ENCODE measurements around the gene PROCA1.
"Not testable (repeated sequence)": the region's sequence is repeated elsewhere in the genome, so short reads cannot be mapped to it uniquely, and the experiment has no call there.

Gene PROCA1

DNA sequence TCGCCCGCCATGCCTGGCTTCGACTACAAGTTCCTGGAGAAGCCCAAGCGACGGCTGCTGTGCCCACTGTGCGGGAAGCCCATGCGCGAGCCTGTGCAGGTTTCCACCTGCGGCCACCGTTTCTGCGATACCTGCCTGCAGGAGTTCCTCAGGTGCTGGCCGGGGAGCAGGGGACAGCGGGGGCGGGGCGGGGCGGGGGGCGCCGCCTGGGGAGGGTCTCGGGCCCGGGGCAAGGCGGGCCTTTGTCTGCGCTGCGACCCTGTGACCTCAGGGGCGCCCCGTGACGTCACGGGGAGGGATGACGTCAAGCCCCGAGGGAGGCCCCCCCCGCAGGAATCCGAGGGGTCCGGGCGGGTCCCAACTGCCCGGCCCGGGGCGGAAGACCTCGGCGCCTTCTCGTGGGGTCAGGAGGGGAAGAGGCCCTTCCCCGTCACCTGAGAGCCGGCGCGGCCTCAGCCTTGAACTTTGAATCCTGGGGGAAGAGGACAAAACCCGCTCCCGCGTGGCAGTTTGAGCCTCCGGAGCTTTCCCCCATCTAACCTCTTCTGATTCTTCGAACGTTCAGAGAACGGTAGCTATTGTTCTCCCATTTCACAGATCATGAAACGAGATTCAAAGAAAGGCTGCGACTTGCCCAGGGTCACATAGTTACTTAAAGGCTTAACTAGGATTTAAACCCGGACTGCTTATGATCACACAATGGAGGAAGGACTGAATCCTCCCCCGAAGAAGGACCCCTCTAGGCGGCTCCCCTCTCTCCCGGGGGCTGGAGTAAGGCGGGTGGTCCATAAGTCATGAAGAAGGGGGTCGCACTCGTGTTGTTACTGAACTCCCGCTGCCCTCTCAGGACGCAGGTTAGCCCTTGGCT lies 32.6 kb upstream of the PROCA1 start:
- DNase-seq, result peak; percentile 90

DNA sequence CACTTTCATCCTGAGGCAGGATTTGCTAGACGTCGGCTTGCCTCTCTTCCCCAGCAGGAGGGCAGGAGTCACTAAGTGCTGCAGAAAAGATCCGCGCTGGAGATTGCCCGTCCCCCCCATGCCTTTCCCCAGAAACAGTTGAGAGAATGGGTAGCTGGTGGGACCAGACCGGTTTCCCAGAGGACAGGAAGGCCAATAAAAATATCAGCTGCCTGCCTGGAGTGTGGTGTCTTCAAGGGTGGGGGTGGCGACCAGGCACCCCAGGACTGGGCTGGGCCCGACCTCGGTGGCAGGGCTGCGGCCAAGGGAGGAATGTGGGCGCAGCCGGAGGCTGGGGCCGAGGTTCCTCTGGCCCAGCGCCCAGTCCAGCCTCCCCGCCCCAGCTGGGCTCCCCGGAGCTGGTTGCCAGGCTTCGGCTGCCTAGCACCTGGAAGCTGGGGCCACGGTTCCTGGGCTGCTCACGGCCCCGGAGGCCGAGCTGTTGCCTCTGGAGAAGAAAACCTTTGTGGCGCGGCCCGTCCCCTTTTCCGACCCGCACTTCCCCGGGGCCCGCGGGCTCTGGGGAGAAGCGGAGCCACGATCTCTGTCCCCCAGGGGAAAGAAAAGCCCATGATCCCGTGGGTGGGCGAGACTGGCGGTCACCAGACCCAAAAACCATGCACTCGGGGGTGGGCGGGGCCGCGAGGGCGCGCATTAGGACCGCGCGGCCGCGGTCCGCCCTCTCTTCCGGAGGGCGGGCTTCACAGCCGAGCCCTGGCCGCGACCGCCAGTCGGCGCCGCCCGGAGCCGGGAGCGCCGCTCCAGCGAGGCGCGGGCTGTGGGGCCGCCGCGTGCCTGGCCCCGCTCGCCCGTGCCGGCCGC lies 31.8 kb upstream of the PROCA1 start, which contains the start of gene TRAF4:
TSS of gene TRAF4 (plus strand) at position 769 of the 861 bp plus-strand sequence. CDS start 102 bp downstream, outside the sequence.
- DNase-seq, result peak; percentile 92

DNA sequence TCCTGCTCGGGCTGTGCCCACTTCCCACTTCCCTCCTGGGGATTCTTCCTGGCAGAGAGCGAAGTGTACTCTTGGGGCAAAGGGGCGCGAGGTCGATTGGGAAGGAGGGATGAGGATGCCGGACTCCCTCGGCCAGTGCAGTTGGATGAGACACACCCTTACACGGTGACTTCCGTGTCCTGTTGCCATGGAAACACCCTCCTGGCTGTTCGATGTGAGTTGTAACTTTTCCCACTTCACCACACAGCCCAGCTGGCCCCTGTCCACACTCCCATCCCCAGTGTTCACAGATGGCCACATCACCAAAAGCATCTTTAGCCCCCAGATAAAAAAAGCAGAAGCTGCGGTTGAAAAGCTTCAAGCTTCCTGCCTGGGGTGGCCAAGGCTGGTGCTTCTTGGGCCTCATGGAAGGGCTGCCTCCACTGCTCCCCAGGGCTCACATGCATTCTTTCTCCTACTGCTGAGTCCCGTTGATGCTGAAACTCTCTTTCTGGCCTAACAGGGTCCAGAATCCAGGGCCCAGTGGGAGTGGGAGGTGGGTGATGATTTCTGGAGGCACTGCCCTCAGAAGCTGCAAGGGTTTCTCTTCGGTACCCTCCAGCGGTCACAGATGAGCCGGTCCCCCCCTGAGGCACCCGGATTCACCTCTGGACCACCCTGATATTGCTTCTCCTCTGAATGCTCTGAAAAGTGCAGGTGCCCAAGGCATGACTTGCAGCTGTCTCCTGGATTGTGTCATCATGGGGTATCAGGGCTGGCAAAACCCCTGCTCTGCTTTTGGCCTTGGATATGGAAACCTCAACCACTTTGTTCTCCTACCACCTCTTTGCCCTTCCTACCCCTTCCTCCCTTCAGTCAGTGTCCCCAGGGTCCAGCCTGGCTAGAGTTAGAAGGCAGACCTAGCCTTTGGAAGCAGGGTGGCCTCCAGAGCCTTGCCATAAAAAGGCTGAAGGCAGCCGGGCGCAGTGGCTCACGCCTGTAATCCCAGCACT lies 30.0 kb upstream of the PROCA1 start:
- DNase-seq, result no peak

DNA sequence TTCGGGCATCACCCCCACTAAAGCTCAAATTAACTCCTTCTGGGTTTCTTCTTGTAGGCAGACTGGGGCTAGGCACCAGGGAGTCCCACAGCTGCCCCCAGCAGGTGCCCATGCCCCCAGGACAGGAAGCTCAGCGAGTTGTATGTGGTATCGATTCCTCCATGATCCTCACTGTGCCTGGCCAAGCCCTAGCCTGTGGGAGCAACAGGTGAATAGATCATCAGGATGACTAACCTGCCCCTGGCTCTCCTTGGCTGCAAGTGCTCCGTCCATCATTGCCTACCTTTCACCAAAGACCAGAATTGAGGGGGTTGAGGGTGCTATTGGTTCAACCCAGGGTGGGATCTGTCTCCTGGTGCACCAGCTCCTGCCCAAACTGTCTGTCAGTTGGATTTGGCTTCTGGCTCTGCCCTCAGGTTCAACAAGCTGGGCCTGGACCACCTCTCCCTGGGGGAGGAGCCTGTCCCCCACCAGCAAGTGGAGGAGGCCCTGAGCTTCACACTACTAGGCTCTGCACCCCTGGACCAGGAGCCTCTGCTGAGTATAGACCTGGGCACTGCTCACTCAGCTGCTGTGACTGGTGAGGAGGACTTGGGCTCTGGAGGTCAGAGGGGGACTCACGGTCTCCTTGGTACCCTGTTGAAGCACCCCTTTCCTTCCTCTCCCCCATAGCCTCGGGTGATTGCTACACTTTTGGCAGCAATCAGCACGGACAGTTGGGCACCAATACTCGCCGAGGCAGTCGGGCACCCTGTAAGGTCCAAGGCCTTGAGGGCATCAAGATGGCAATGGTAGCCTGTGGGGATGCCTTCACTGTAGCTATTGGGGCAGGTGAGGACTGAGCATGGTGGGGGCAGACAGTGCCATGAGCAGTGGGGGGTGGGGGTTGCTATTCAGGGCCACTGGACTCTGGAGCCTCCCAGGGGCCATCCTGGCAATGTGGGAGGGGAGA lies 29.0 kb upstream of the PROCA1 start:
- DNase-seq, result no peak

DNA sequence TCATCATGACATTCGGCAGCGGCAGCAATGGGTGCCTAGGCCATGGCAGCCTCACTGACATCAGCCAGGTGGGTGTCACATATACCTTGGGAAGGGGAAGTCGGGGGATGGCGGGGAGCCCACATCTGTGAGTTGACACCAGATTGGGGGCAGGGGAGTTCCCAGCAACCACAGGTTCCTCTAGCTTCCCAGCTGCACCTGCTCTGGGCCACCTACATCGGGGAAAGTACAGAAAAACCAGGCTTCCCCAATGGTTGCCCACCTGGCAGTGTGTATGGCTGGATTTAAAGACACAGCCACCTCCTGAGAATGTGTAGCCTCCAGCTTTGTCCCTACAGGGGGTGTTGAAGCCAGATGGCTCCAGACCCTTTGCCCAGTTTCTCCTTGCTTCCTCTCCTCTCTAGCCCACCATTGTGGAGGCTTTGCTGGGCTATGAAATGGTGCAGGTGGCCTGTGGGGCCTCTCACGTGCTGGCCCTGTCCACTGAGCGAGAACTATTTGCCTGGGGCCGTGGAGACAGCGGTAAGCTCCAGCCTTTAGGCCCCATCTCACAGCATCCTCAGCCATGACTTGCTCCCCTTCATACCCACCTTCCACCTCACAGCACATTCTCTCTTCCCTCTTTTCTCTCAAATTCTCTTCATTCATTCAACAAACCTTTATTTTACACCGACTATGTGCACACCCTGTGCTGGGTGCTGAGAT lies 27.1 kb upstream of the PROCA1 start:
- DNase-seq, result peak; percentile 88

DNA sequence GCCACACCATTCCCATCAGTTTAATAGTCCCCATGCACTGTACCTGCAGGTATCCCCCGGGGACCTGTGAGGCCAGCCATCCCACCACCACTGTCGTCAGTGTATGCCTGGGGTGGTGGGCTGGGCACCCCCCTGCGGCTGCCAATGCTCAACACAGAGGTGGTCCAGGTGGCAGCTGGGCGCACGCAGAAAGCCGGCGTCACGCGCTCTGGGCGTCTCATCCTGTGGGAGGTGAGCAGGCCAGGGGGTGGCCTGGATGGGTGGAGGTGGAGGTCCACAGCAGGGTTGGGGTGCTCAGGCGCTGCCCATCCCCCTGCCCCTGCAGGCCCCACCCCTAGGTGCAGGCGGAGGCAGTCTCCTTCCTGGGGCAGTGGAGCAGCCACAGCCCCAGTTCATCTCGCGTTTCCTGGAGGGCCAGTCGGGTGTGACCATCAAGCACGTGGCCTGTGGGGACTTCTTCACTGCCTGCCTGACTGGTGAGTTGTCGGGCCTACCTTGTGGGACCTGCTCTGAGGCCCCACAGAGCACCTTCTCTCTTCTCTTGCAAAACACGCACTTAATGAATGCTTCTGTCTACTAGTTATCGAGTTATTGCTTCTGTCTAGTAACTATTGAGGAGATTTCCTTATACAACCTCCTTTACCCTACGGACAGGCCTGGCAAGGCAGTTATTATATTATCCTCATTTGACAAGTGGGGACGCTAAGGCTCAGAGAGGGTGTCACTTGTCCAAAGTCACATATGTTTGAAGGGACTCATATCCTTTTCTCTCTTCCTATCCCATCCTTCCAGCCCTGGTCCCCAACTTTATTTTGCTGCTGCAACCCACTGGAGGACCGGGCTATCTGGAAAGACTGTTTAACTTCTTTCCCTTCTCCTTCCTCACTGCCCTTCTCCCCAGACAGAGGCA lies 26.3 kb upstream of the PROCA1 start:
- no peak for DNase-seq

GRCh38 chr17:28737316-28737715 lies 25.6 kb upstream of the PROCA1 start:
- DNase-seq, result no peak

DNA sequence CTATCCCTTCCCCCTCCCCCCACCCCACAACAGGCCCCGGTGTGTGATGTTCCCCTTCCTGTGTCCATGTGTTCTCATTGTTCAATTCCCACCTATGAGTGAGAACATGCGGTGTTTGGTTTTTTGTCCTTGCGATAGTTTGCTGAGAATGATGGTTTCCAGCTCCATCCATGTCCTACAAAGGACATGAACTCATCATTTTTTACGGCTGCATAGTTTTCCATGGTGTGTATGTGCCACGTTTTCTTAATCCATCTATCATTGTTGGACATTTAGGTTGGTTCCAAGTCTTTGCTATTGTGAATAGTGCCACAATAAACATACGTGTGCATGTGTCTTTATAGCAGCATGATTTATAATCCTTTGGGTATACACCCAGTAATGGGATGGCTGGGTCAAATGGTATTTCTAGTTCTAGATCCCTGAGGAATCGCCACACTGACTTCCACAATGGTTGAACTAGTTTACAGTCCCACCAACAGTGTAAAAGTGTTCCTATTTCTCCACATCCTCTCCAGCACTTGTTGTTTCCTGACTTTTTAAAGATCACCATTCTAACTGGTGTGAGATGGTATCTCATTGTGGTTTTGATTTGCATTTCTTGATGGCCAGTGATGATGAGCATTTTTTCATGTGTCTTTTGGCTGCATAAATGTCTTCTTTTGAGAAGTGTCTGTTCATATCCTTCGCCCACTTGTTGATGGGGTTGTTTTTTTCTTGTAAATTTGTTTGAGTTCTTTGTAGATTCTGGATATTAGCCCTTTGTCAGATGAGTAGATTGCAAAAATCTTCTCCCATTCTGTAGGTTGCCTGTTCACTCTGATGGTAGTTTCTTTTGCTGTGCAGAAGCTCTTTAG lies 24.5 kb upstream of the PROCA1 start:
- DNase-seq, result not testable (repeated sequence)

DNA sequence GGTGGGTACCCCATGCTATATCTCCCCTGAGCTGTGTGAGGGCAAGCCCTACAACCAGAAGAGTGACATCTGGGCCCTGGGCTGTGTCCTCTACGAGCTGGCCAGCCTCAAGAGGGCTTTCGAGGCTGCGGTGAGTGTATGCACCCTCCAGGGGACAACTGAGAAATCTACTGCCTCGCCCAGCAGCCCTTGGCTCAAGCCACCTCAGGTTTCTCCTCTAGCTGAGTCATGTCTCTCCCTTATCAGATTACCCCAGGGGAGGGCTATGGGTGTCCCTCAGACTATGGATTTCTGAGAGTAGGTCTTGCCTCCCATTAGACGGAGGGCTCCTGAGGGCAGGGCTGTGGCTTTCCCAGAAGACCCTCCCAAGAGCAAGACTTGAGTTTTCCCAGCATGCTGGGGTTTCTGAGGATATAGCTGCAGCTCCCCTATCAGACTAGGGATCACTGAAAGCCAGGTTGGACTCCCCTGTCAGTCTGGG lies 23.6 kb upstream of the PROCA1 start:
- DNase-seq, result no peak

DNA sequence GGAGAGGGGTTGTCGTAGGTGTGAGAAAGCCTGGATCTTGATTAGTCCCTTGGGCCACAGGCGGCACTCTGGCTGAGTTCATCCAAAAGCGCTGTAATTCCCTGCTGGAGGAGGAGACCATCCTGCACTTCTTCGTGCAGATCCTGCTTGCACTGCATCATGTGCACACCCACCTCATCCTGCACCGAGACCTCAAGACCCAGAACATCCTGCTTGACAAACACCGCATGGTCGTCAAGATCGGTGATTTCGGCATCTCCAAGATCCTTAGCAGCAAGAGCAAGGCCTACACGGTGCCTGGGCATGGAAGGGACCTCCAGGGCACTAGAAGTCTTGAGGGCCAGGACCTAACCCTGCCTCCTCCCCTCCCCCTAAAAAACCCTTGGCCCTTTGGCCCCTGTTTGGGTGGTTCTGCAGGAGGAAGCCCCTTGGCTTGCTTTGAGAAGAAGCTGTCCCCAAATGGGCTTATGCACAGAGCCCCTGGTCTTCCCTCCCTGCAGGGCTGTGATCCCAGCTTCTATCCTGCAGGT lies 23.1 kb upstream of the PROCA1 start:
- no peak for DNase-seq

GRCh38 chr17:28733346-28733745 lies 21.7 kb upstream of the PROCA1 start:
- DNase-seq, result no peak

DNA sequence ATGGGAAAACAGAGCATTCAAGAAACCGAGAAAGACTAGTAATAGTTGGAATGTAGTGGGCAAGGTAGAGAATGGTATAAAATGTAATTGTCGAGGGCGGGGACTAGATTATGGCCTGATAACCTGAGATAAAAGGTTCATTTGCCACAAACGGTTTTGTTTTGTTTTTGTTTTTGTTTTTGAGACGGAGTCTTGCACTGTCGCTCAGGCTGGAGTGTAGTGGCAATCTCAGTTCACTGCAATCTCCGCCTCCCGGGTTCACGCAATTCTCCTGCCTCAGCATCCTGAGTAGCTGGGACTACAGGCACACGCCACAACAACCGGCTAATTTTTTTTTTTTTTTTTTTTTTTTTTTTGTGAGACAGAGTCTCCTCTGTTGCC lies 18.3 kb upstream of the PROCA1 start:
- no peak for DNase-seq

DNA sequence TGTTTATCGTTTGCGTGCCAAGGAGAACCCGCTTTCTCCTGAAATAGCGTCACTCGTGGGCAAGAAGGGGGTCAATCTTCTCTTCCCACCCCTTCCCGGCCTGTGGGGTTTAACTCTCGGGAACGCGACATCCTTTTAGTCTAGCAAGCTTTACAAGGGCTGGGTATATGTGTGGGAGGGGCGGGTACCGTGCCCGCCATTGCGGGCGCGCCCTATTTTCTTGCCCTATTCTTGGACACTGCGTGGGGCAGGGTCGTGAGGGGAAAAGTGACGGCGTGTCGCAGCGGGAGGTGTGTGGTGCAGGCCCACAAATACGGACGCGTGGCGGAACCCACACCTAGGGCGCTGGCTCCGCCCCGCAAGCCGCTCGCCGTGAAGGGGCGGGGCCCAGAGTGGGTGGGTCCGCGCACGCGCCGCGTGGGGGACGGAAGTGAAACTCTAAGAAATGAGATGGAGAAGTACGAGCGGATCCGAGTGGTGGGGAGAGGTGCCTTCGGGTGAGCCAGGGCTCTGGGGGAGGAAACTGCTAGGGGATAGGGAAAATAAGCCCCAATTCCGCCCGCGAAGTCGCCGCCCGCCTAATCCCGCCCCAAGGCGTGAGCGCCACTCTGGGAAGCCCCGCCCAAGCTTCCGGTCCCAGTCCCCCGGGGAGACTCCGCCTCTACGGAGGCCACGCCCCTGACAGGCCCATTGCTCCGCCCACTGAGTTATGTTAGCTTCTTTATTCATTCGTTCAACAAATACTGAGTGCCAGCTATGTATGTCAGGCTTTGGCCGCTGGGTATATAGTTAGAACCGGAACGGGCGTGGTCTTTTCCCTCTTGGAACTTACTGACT lies 16.9 kb upstream of the PROCA1 start, which contains the start of gene NEK8:
TSS of gene NEK8 (plus strand) at position 425 of the 837 bp plus-strand sequence. CDS start at position 451, 26 bp downstream.
- peak; percentile 99 for DNase-seq

- DNase-seq, result peak; percentile 97
These were observed 15.2 kb upstream of the PROCA1 start for GRCh38 chr17:28726627-28727491.

DNA sequence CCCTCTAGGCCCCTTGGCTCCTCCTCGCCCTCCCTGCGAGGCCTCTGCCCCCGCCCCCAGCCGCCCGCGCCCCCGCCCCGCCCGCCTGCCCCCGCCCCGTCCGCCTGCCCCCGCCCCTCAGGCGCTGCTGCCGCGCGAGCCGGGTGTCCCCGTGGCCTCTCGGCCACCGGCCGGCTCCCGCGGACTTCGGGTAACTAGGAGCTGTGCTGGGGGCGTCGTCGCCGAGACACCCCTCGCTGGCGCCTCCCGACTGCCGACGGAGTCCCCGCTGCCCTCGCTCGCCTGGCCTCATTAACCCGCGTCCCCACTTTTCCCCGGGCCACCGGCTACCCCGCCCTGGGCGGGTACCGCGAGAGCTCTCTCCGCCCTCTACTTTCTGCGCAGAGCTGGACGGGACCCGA lies 14.5 kb upstream of the PROCA1 start, which contains the start of gene TLCD1:
TSS of gene TLCD1 (minus strand) at position 8 of the 401 bp plus-strand sequence. CDS start 136 bp downstream, outside the sequence.
- DNase-seq, result peak; percentile 91

All from activated effector memory CD4-positive, alpha-beta T cell treated with anti-CD3 and anti-CD28 coated beads, Interleukin-2, amount 50 U/mL, for 16 hours (primary cell).